Uterus (tissue), 2 donors: ENCODE measurements around the gene GPR32.

Experiments used
- POLR2A ChIP-seq, 2 donors: fragments of 450-650 bp; IDR thresholded peaks; one replicate each; pipeline ENCODE4 v1.6.1; 2016; ENCODE audit warnings: antibody characterized with exemption in 2 of 2, mild to moderate bottlenecking in 1 of 2, moderate library complexity in 1 of 2
- TF ChIP-seq, protein P1 (sequence below), 4 experiments: fragments of 200-600 bp in 2 of 4; fragments of 450-650 bp in 2 of 4; sonication (generic) in 2 of 4; IDR thresholded peaks; one replicate each; pipeline ENCODE4 v1.5.1; 2016 to 2019; ENCODE audit warnings: antibody characterized with exemption in 4 of 4, mild to moderate bottlenecking in 2 of 4, moderate library complexity in 1 of 4

GRCh38 chr19:50777830-50778303 is 7.6 kb downstream of the GPR32 start:
- TF ChIP-seq, protein P1, sequence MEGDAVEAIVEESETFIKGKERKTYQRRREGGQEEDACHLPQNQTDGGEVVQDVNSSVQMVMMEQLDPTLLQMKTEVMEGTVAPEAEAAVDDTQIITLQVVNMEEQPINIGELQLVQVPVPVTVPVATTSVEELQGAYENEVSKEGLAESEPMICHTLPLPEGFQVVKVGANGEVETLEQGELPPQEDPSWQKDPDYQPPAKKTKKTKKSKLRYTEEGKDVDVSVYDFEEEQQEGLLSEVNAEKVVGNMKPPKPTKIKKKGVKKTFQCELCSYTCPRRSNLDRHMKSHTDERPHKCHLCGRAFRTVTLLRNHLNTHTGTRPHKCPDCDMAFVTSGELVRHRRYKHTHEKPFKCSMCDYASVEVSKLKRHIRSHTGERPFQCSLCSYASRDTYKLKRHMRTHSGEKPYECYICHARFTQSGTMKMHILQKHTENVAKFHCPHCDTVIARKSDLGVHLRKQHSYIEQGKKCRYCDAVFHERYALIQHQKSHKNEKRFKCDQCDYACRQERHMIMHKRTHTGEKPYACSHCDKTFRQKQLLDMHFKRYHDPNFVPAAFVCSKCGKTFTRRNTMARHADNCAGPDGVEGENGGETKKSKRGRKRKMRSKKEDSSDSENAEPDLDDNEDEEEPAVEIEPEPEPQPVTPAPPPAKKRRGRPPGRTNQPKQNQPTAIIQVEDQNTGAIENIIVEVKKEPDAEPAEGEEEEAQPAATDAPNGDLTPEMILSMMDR (IDR thresholded peaks at IDR 0.05) = no peak
- TF ChIP-seq POLR2A (IDR thresholded peaks at IDR 0.05) = no peak
